Limb (tissue), 2 donors: ENCODE measurements around the gene ADPRHL1.
"Not testable (repeated sequence)": the region's sequence is repeated elsewhere in the genome, so short reads cannot be mapped to it uniquely, and the experiment has no call there.

ENCODE experiments used
- DNase-seq, 2 donors: peaks; one replicate each; pipeline ENCODE4 v3.0.0-alpha.2; 2016; ENCODE audit errors: extremely low spot score in 2 of 2

Gene ADPRHL1

DNA sequence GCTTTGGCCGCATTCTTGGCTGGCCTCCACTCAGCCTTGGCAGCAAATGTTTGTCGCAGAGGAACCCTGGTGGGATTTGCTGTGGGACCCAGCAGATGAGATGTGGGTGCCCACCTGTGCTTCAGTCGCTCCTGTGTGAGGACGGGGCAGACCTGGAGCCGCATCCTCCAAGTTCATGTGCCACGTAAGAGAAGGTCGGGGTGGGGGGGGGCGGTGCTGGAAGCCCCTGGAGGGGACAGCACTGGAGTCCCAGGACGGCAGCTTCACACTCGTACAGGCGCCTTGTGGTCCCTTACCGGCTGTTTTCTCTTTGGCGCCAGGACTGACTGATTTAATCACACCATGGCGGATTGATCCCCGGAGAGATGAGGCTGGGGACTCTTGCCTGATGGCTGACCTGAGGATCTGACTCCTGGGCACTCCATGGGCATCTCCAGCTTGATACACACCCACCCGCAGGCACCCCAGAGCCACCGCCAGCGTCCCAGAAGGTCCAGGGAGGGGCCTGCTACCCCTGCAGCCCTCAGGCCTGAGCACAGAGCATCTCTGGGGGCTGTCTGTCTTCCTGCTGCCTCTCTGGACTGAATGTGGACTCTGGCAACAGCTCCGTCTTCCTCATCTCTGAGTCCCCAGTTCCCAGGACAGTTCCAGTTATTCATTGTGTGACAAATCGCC is 79.3 kb downstream of the ADPRHL1 start:
- no peak for DNase-seq

DNA sequence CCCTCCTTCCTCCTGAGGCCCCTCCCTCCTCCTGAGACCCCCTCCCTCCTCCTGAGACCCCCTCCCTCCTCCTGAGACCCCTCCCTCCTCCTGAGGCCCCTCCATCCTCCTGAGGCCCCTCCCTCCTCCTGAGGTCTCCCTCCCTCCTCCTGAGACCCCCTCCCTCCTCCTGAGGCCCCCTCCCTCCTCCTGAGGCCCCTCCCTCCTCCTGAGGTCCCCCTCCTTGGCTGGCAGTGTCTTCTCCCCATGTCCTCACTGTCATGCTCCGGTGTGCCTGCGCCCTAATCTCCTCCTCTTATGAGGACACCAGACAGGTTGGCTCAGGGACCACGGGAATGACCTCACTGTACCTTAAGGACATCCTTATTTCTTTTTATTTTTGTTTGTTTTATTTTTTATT is 81.6 kb downstream of the ADPRHL1 start:
- not testable (repeated sequence) for DNase-seq

DNA sequence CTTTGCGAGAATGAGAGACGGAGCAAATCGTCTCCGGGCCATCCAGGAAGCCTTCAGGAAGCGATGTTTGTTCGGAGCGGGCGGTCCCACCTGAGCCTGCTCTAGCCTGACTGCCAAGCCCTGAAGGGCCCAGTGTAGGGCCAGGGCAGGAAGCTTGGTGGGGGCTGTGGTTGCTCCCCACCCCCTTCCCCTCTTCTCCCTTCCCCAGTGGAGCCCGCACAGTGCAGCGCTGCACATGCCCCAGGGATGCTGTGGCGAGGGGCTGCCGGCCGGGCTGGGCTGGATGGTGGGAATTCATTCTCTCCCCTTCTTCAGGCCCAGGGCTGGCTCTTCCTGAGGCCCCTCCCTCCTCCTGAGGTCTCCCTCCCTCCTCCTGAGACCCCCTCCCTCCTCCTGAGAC is 82.2 kb downstream of the ADPRHL1 start:
- no peak for DNase-seq

DNA sequence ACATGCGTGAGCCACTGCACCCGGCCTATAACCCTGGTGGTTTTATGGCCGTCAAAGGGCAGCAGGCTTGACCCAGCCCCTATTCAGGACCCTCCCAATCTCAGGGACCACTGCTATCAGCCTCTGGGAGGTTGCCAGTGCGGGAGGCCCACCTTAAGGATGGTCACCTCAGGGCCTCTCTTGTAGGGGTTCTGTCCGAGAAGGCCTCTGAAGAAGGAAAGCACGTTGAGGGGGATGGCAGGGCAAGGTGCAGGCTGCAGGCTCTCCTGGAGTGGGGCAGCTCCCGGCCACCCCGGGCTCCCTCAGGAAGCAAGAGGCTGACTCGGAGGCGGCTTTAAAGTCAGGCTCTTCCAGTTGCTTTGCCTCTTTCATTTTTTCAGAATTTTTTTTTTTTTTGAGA is 83.4 kb downstream of the ADPRHL1 start:
- no peak for DNase-seq

DNA sequence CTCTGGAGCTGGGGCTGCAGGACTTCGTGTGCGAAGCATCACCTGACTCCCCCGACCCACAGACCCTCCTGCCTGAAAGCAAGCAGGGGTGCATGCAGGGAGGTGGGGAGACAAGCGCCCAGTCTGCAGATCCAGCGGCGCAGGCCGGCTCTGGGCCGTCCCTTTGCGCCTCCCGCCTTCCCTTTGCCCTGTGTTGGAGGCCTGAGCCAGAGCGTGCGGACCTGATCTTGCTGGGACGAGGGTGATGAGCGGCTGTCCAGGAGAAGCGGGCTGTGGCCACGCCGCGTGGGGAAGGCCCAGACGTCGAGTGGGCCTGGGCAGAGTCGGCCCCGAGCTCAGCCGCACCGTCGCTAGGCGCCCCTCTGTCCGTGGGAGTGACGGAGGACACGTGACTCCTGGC is 84.1 kb downstream of the ADPRHL1 start:
- DNase-seq = no peak

DNA sequence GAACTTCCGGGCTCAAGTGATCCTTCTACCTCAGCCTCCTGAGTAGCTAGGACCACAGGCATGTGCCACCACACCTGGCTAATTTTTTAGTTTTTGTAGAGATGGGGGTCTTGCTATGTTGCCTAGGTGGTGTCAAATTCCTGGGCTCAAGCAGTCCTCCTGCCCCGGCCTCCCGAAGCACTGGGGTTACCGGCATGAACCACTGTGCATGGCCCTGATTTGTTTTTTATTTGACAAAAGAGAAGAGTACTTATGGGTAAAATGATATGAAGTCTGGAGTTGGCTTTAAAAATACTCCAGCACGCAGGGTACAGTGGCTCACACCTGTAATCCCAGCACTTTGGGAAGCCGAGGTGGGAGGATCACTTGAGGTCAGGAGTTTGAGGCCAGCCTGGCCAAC is 84.9 kb downstream of the ADPRHL1 start:
- not testable (repeated sequence) for DNase-seq

DNA sequence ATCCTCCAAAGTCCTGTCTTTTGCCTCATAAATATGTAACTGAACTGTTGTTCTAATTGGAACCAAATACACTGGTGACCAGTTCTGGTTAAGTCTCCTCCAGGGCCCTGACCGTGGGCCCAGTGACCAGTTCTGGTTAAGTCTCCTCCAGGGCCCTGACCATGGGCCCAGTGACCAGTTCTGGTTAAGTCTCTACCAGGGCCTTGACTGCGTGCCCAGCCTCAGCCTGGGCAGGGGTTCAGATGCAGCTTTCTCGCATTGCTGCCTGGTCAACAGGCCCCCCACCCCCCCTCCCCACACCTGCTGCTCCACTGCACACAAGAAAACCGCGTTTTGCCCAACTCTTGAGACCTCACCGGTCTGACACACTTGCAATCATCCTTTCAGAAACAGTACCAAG is 85.5 kb downstream of the ADPRHL1 start:
- no peak for DNase-seq

DNA sequence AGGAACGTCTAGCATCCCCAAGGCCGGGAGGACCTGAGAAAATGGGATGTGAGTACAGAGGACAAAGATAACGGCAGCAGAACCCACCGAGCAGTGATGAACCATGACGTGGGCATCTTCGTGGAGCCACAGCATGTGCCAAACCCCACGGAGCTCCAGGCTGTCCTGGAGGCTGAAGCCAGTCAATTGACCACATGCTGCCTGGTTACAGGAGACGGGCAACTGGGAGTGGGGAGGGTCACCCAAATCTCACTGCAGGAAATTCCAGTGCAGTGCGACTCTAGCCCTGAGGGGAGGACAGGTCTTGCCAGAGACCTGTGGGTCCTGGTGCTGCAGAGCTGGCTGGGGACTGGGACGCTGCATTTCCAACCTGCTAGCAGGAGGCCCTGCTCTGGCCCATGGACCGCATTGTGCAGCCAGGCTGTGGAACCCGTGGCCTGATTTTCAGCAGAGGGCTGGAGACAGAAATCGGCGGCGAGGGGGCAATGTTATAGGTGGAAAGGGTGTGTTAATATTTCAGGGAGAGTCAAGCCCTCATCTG is 86.2 kb downstream of the ADPRHL1 start:
- no peak for DNase-seq

DNA sequence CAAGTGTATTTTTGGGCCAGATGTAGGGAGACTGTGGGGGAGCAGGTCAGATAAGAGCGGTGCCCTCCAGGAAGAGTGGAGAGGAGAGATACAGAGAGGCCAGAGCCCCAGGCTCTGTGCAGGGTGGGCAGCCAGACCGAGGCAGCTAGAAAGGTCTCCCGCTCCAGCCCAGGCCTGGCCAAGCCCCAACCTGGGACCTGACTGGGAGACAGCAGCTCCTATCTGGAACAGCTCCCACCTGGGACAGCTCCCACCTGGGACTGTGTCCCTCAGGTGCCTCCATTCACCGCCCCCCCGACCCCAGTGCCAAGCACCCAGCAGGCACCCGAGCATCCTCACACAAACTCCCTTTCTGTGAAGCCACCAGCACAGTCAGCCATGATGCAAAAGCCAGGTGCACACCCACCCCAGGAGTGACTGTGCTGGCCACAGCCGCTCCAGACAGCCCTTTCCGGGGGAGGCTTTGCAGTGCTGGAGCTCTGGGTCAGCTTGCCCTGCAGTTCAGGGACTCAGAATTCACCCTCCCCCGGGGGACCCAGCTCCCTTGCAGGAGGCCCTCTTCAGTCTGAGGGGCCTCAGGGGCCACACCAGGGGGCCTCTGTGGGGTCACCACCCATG is 87.2 kb downstream of the ADPRHL1 start:
- no peak for DNase-seq

DNA sequence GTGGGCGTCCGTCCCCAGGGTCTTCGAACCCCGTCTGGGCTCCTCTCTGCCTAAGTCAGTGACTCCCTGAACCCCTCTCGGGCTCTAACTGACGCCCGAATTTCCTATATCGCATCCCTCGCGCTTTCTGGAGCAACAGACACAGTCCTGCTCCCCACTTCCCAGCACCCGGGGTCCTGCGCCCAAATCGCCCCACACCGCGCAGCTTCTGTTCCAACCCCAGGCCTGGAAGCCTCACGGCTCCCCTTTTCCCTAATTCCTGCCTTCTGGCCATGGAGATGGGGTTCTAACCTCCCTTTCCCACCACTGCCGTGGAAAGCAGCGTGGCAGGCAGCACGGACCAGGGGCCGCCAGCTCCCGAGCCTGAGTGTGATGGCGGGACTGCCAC is 87.7 kb downstream of the ADPRHL1 start:
- DNase-seq = no peak

DNA sequence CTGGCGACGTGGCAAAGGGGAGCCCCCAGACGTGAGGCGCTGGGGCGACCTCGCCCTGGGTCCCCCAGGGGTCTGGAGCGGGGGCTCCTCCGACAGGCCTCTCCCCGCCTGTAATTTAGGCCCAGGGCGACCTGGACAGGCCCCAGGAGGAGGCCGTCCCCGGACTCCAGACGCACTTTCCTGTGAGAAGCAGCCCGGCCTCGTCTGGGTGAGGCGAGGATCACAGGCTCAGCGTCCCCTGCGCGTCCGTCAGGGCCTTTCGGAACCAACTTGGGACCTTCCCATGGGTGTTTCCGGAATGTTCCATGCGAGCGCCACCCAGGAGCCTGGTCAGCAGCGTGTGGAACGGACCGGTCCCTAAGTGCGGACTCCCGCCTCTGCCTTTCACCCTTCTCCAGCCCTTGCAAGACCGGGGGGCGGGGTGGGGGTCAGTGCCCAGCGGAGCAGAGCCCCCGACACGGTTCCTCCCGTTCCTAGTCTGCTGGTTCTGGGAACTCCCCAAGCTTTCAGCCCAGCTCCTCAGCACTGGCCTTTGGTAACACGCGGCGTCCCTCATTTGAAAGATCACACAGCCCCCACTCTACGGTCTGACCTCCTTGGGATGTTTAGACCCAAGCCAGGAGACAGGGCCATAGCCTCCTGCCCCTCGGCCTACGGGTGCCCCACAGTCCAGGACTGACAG is 88.2 kb downstream of the ADPRHL1 start:
- no peak for DNase-seq

DNA sequence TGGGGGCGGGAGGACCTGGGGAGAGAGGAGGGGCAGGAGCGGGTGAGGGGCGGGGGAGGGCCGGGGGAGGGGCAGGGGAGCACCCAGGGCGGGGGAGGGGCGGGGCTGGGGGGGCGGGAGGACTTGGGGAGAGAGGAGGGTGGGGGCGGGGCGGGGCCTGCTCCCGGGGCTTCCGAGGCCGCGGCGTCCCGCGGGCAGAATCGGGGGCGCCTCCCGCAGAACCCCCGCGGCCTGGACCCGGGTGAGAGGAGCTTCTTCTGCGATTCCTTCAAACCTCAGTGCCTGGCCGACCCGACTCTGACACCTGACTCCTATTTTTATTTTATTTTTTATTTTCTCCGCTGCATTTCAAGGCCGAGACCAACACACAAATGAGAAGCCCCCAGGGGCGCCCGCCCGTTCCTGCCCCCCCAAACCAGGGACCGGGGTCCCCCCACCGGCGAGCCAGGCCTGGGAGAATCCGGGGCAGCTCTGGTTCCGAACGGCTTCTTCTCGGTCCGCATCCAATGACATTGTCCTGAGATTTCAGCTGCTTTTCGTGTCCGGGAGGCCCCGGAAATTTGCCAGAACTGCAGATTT is 88.9 kb downstream of the ADPRHL1 start:
- DNase-seq = peak; percentile 38 to 89

DNA sequence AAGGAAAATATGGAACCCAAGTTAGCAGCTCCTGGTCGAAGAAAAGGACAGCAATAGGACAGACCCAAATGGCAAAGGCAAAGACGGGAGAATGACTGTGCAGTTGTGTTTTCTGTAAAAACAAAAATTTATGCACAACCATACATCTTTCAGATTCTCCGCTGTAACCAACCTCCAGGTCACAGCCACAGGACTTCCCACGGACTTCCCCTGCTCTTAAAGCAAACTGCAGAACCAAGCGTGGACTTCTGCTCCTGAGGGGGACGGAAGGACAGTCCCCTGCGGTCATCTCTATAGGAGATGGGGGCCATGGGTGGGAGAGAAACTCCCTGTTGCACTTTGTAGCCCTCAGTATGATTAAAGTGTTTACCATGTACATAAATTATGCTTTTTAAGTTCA is 91.9 kb downstream of the ADPRHL1 start:
- DNase-seq = no peak

DNA sequence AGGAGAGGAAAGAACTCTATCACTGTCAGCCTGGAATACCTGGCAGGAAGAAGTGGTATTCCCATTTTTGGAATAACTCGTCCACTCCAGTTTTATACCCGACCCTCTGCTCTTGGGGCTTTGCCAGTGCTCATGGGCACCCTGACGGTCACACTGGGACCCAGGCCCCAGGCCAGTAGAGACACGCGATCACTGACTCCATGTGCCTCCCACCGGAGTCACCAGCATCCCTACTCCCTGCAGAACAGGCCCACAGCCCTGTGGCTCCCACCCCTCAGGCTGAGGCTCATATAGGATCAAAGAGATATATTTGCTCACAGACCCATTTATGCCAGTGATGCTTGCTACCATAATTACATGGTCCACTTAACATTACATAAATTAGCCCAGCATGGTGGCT is 92.8 kb downstream of the ADPRHL1 start:
- DNase-seq = no peak

DNA sequence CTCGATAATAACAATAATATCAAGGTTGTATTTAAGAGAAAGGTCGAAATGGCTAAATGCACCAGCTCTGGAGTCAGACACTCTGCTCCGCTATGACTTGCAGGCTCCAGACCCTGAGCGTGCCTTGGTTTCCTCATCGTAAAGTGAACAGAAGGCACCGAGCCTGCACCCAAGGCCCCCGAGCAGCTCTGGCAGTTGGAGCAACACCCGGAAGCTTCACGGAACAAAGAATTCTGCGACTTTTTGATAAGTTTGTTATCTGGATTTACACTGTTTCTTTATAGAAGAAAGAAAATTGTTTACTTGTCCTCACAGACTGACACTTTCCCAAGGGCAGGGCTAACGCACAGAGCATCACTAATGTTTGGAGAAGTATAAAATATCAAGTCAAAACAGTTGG is 93.7 kb downstream of the ADPRHL1 start:
- no peak for DNase-seq

DNA sequence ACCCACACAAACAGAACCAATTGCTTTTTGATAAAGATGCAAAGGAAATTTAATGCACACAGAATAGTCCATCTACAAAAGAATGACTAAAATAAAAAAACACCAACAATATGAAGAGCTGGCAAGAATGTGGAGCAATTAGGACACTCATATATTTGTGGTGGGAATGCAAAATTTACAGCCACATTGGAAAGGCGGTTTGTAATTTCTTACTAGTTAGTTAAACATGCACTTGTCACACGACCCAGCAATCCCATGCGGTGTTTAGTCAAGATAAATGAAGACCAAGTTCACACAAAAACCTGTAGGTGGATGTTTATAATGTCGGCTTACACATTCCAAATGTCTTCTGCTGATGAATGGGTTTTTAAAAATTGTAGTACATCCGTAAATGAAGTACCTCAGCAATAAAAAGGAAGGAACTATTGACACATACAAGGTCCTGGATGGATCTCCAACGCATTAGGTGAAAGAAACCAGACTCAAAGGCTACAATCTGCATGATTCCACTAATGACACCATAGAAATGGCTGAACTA is 94.6 kb downstream of the ADPRHL1 start:
- DNase-seq = no peak

DNA sequence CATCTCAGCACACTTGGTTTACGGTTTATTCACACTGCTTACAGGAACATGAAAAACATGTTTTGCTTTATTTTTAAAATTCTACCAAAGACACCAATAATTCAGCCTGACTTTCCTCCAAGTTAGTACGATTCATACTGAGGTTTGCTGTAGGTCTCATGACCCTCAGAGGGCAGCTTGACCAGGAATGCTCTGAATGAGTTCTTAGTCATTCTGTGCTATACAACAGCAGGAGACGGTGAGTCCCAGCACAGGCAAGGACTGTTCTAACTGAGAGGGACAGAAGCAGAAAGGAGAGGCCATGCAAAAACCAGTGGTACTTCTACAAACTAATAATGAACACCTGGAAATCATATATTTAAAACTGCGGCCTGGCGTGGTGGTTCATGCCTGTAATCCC is 95.8 kb downstream of the ADPRHL1 start:
- DNase-seq = no peak

DNA sequence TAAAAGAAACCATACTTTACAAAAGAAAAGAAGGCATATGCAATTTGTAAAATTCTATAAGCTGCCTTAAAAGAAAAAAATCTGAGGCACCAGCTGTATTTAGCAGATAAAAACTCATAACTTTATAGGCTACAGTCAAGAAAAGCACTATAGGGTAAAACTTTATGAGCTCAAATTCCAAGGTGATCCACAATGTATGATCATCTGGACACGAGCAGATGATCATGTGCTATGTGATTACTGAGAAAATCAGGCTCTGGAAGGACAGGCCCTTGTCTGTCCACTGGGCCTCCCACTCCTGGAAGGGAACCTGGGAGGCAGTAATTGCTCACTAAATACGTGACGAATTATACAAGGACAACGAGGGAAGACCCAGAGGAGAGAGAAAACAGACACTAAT is 96.7 kb downstream of the ADPRHL1 start:
- DNase-seq = no peak

DNA sequence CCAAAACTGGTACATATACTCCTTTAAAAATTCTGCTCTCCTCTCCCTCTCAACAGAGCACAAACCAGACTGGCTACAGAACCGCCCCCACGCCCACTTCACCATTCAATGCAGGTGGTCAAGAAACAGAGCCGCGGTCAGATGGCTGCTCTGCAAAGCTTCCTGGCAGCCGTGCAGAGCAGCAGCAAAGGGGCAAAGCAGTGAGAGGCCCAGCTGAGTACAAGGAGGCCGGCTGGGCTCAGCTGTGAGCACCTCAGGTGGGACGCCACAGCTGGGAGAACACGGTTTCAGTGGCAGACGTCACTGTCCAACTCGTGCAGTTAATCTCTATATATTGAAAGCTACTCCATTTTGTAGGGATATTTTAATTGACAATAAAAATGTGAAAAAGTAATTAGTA is 97.7 kb downstream of the ADPRHL1 start:
- no peak for DNase-seq

DNA sequence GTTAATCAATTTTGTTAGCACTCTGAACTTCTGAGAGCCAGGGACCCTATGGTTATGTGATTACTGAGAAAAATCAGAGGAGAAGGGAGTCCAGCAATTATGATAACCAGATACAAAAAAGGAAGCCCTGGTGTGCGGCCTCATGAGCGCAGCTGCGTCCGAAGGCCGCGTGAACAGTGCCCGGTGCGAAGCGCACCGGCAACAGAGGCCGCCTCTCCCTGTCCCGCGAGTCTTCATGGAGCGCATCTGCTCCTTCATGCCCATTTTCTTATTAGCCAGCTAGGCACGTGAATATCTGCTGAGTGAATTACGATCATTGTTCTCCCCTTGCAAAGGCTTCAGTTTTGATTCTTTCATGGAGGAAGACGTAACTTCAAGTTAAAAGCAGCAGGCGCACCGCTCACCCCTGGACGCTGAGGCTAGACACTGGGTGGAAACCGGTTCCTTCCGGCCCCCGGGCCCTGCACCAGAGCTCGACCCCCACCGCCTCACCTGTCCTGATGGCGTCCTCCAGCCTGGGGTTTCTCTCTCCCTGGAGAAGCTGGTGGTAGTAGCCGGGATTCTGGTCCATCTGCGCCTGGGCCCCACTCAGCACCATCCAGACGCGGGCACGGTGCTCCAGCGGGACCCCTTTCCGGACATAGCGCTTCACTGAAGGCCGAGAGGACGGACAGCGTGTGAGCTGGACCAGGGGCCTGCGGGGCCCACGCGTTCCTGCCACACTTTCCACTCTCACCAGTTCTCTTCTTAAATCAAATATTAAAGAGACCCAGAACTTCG is 98.3 kb downstream of the ADPRHL1 start:
- no peak for DNase-seq

DNA sequence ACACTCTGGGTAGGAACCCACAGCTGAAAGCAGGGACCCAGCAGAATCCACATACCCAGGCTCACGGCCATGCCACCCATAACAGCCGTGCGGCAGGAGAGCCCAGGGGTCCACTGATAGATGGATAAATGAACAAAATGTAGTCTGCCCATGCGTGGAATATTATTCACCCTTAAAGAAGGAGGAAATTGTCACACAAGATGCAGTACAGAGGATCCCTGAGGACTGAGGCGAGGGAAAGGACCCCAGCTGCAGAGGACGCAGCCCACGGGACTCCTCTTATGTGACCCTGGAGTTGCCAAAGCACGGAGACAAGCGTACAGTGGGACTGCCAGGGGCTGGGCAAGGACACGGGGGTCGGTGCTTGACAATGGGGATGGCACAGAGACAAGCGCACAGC is 100.0 kb downstream of the ADPRHL1 start:
- no peak for DNase-seq
